Measurements from ENCODE around the gene PMVK.

- TF ChIP-seq POLR2A (IDR thresholded peaks at IDR 0.05; ENCODE audit: low read depth, low read length) (peak; percentile 78; the same call in 1 of the 2 replicates), POLR2AphosphoS5 (IDR thresholded peaks at IDR 0.05; ENCODE audit: low read depth, low read length) (peak; percentile 84)
Measured at GRCh38 chr1:154974102-154974807, 37.7 kb upstream of the PMVK start, which contains the start of gene CKS1B.
